Chondrocyte (in vitro differentiated cells): ENCODE results near the gene TMEM139. TPM values are rescaled to one million over a fixed set of nuclear protein-coding genes. Genes with fewer than 3 reads are reported as not detected.
A peak's percentile ranks its signal among the peaks of the same experiment; 100 is the strongest.

ENCODE experiments used
- DNase-seq: peaks from one replicate; pipeline ENCODE4 v3.0.0; 2021; ENCODE audit warnings: mixed read lengths, low spot score
- H3K27ac Mint-ChIP-seq: one replicate; pipeline ENCODE4 v1.8.0; 2021; ENCODE audit warnings: mild to moderate bottlenecking, moderate library complexity, mixed read lengths; ENCODE audit not compliant: unreplicated experiment
- H3K27me3 Mint-ChIP-seq: 2 replicates; pipeline ENCODE4 v1.8.0; 2021; ENCODE audit warnings: low read depth, mixed read lengths
- H3K36me3 Mint-ChIP-seq: 2 replicates; pipeline ENCODE4 v1.8.0; 2021; ENCODE audit warnings: low read depth, mixed read lengths
- H3K4me1 Mint-ChIP-seq: 2 replicates; pipeline ENCODE4 v1.8.0; 2021; ENCODE audit warnings: low read depth, mild to moderate bottlenecking, mixed read lengths
- H3K4me3 Mint-ChIP-seq: one replicate; pipeline ENCODE4 v1.8.0; 2021; ENCODE audit warnings: mild to moderate bottlenecking, moderate library complexity, mixed read lengths; ENCODE audit not compliant: unreplicated experiment
- H3K9me3 Mint-ChIP-seq: 2 replicates; pipeline ENCODE4 v1.8.0; 2021; ENCODE audit warnings: low read depth, mixed read lengths
- CTCF ChIP-seq: fragments of 200-600 bp; sonication (generic); IDR thresholded peaks from 2 replicates; pipeline ENCODE4 v1.5.0; 2021; ENCODE audit warnings: antibody characterized with exemption, mild to moderate bottlenecking, moderate library complexity
- total RNA-seq: library from RNA; stranded (reverse); gene quantifications from 3 replicates; pipeline ENCODE4 v1.2.1, GENCODE V29; 2021

TMEM139 gene
- total RNA-seq, 1 donor from 2014 or later: not detected

- no peak for DNase-seq
- Mint-ChIP-seq H3K36me3 (no peaks in the 10 kb centered on the region), H3K9me3 (no peaks in the 10 kb centered on the region), H3K27ac (no peak overlapping the region), H3K4me3 (no peak overlapping the region), H3K27me3 (peaks cover 1% of the 10 kb centered on the region), H3K4me1 (peaks cover 16% of the 10 kb centered on the region)
- no peak for TF ChIP-seq CTCF
Observed at GRCh38 chr7:143323653-143324052, 38.9 kb downstream of the TMEM139 start.

- no peak for DNase-seq
- H3K4me3 Mint-ChIP-seq: no peak overlapping the region
- H3K9me3 Mint-ChIP-seq: no peaks in the 10 kb centered on the region
- H3K4me1 Mint-ChIP-seq: peaks cover 13% of the 10 kb centered on the region
- peaks cover 1% of the 10 kb centered on the region for H3K27me3 Mint-ChIP-seq
- TF ChIP-seq CTCF: no peak
- H3K36me3 Mint-ChIP-seq: no peaks in the 10 kb centered on the region
- no peak overlapping the region for H3K27ac Mint-ChIP-seq
Observed at GRCh38 chr7:143325240-143325639, 40.5 kb downstream of the TMEM139 start.

- peaks cover 16% of the 10 kb centered on the region for H3K4me1 Mint-ChIP-seq
- no peaks in the 10 kb centered on the region for H3K9me3 Mint-ChIP-seq
- H3K27me3 Mint-ChIP-seq: peaks cover 1% of the 10 kb centered on the region
- no peak overlapping the region for H3K4me3 Mint-ChIP-seq
- no peaks in the 10 kb centered on the region for H3K36me3 Mint-ChIP-seq
- DNase-seq: no peak
- no peak overlapping the region for H3K27ac Mint-ChIP-seq
- no peak for TF ChIP-seq CTCF
Observed at GRCh38 chr7:143327903-143328302, 43.1 kb downstream of the TMEM139 start.

- H3K4me3 Mint-ChIP-seq: no peak overlapping the region
- peaks cover 1% of the 10 kb centered on the region for H3K27me3 Mint-ChIP-seq
- peaks cover 13% of the 10 kb centered on the region for H3K4me1 Mint-ChIP-seq
- no peak for TF ChIP-seq CTCF
- no peaks in the 10 kb centered on the region for H3K36me3 Mint-ChIP-seq
- no peaks in the 10 kb centered on the region for H3K9me3 Mint-ChIP-seq
- no peak for DNase-seq
- H3K27ac Mint-ChIP-seq: no peak overlapping the region
Observed at GRCh38 chr7:143329471-143330170, 44.9 kb downstream of the TMEM139 start.

- peak overlapping the region; percentile 46 for H3K27ac Mint-ChIP-seq
- no peaks in the 10 kb centered on the region for H3K36me3 Mint-ChIP-seq
- peaks cover 7% of the 10 kb centered on the region for H3K4me1 Mint-ChIP-seq
- DNase-seq: no peak
- no peaks in the 10 kb centered on the region for H3K9me3 Mint-ChIP-seq
- H3K4me3 Mint-ChIP-seq: no peak overlapping the region
- TF ChIP-seq CTCF: no peak
- peaks cover 5% of the 10 kb centered on the region for H3K27me3 Mint-ChIP-seq
Observed at GRCh38 chr7:143331179-143331801, 46.5 kb downstream of the TMEM139 start.
